GM12865 (cell line): ENCODE measurements around the gene CDX2.

ENCODE experiments used
- DNase-seq: peaks from one replicate; pipeline ENCODE4 v3.0.0; 2010; ENCODE audit warnings: low read depth
- H3K4me3 ChIP-seq: 2 replicates; pipeline ENCODE4 v1.5.1; 2011; ENCODE audit warnings: mild to moderate bottlenecking, low read depth, low read length, control low read depth
- CTCF ChIP-seq: IDR thresholded peaks from 2 replicates; pipeline ENCODE4 v1.5.1; 2011; ENCODE audit warnings: low read length, control low read depth, low read depth, inconsistent platforms; ENCODE audit not compliant: insufficient read depth; ENCODE audit errors: missing control alignments

CDX2 gene

GRCh38 chr13:27911521-27911920 lies 57.6 kb downstream of the CDX2 start:
- no peak for TF ChIP-seq CTCF
- DNase-seq = no peak

More at GRCh38 chr13:27911521-27911920, 57.6 kb downstream of the CDX2 start:
- no peak overlapping the region for H3K4me3 ChIP-seq
